Measurements from ENCODE around the gene HERC5.
"Not testable (repeated sequence)": the region's sequence is repeated elsewhere in the genome, so short reads cannot be mapped to it uniquely, and the experiment has no call there.

The HERC5 gene

GRCh38 chr4:88448211-88448765 lies 8.6 kb upstream of the HERC5 start:
- DNase-seq (ENCODE audit: low spot score), result not testable (repeated sequence)

- DNase-seq (ENCODE audit: low spot score), result no peak
Measured at GRCh38 chr4:88448889-88449288, 8.0 kb upstream of the HERC5 start.

- DNase-seq (ENCODE audit: low spot score), result no peak
Measured at GRCh38 chr4:88449290-88449689, 7.6 kb upstream of the HERC5 start.

GRCh38 chr4:88451205-88451604 lies 5.7 kb upstream of the HERC5 start:
- DNase-seq (ENCODE audit: low spot score), result no peak

GRCh38 chr4:88452912-88453311 lies 4.0 kb upstream of the HERC5 start:
- DNase-seq (ENCODE audit: low spot score), result no peak

GRCh38 chr4:88457307-88458103 lies 586 bp downstream of the HERC5 start:
- DNase-seq (ENCODE audit: low spot score), result no peak

GRCh38 chr4:88458104-88458740 lies 1.3 kb downstream of the HERC5 start:
- no peak for DNase-seq (ENCODE audit: low spot score)

GRCh38 chr4:88465653-88466192 lies 8.8 kb downstream of the HERC5 start:
- DNase-seq (ENCODE audit: low spot score), result no peak

- no peak for DNase-seq (ENCODE audit: low spot score)
Measured at GRCh38 chr4:88467392-88467791, 10.5 kb downstream of the HERC5 start.

- DNase-seq (ENCODE audit: low spot score), result no peak
Measured at GRCh38 chr4:88477229-88477860, 20.4 kb downstream of the HERC5 start.

- DNase-seq (ENCODE audit: low spot score), result no peak
Measured at GRCh38 chr4:88478247-88478646, 21.3 kb downstream of the HERC5 start.

- DNase-seq (ENCODE audit: low spot score), result no peak
Measured at GRCh38 chr4:88481537-88481936, 24.6 kb downstream of the HERC5 start.

GRCh38 chr4:88489100-88489761 lies 32.3 kb downstream of the HERC5 start:
- no peak for DNase-seq (ENCODE audit: low spot score)

GRCh38 chr4:88497859-88498409 lies 41.0 kb downstream of the HERC5 start:
- DNase-seq (ENCODE audit: low spot score), result no peak

- no peak for DNase-seq (ENCODE audit: low spot score)
Measured at GRCh38 chr4:88503344-88503743, 46.4 kb downstream of the HERC5 start.

GRCh38 chr4:88511236-88511635 lies 54.3 kb downstream of the HERC5 start:
- DNase-seq (ENCODE audit: low spot score), result no peak

GRCh38 chr4:88514557-88515511 lies 57.9 kb downstream of the HERC5 start:
- DNase-seq (ENCODE audit: low spot score), result no peak

- DNase-seq (ENCODE audit: low spot score), result no peak
Measured at GRCh38 chr4:88516746-88517145, 59.8 kb downstream of the HERC5 start.

- DNase-seq (ENCODE audit: low spot score), result no peak
Measured at GRCh38 chr4:88517825-88518224, 60.9 kb downstream of the HERC5 start.

- no peak for DNase-seq (ENCODE audit: low spot score)
Measured at GRCh38 chr4:88518911-88519310, 62.0 kb downstream of the HERC5 start.

All from cerebellar cortex (tissue), 1 donor.